Neural cell (in vitro differentiated cells): ENCODE results near the gene SPCS1. TPM values are rescaled to one million over a fixed set of nuclear protein-coding genes. Genes with fewer than 3 reads are reported as not detected.

Experiments
- H2AFZ ChIP-seq: fragments of 200-600, 300-800 bp; sonication (generic), shearing (Covaris generic); 2 replicates; pipeline ENCODE4 v1.6.0; 2014; ENCODE audit warnings: low read depth, mild to moderate bottlenecking, antibody characterized with exemption, low read length, moderate library complexity
- H3F3A ChIP-seq: fragments of 200-600 bp; shearing (Covaris generic); 2 replicates; pipeline ENCODE4 v1.6.1; 2016; ENCODE audit warnings: mild to moderate bottlenecking, moderate library complexity, mixed read lengths, antibody characterized with exemption, low read length; ENCODE audit not compliant: insufficient read depth, poor library complexity, severe bottlenecking
- H3K27ac ChIP-seq: fragments of 200-600, 300-800 bp; sonication (generic), shearing (Covaris generic); 2 replicates; pipeline ENCODE4 v1.5.1; 2014; ENCODE audit warnings: mild to moderate bottlenecking, low read length, moderate library complexity
- H3K27me3 ChIP-seq: fragments of 300-800, 200-600 bp; sonication (generic), shearing (Covaris generic); 2 replicates; pipeline ENCODE4 v1.6.0; 2014; ENCODE audit warnings: mild to moderate bottlenecking, low read depth, low read length, moderate library complexity; ENCODE audit not compliant: insufficient read depth
- H3K36me3 ChIP-seq: fragments of 300-800, 200-600 bp; sonication (generic), shearing (Covaris generic); 2 replicates; pipeline ENCODE4 v1.5.1; 2014; ENCODE audit warnings: mild to moderate bottlenecking, antibody characterized with exemption, low read length, moderate library complexity; ENCODE audit not compliant: insufficient read depth
- H3K4me2 ChIP-seq: fragments of 300-800, 200-600 bp; sonication (generic), shearing (Covaris generic); 2 replicates; pipeline ENCODE4 v1.6.0; 2014; ENCODE audit warnings: mild to moderate bottlenecking, low read length
- H3K4me3 ChIP-seq: fragments of 300-800, 200-600 bp; sonication (generic), shearing (Covaris generic); 2 replicates; pipeline ENCODE4 v1.5.1; 2014; ENCODE audit warnings: mild to moderate bottlenecking, low read length, moderate library complexity
- H3K79me2 ChIP-seq: fragments of 200-600 bp; shearing (Covaris generic); replicated peaks from 2 replicates; pipeline ENCODE4 v1.6.0; 2014; ENCODE audit warnings: mild to moderate bottlenecking, low read length, moderate library complexity; ENCODE audit not compliant: insufficient read depth
- H3K9ac ChIP-seq: fragments of 300-800, 200-600 bp; sonication (generic), shearing (Covaris generic); 2 replicates; pipeline ENCODE4 v1.6.1; 2016; ENCODE audit warnings: mild to moderate bottlenecking, low read length, mixed read lengths
- H3K9me2 ChIP-seq: fragments of 200-600 bp; shearing (Covaris generic); 2 replicates; pipeline ENCODE4 v1.6.1; 2016; ENCODE audit warnings: mild to moderate bottlenecking, low read length, mixed read lengths; ENCODE audit not compliant: insufficient read depth
- H3K9me3 ChIP-seq: fragments of 200-600, 300-800 bp; sonication (generic), shearing (Covaris generic); 2 replicates; pipeline ENCODE4 v1.6.1; 2016; ENCODE audit warnings: mild to moderate bottlenecking, mixed run types, low read length, moderate library complexity, mixed read lengths
- H4K20me1 ChIP-seq: fragments of 200-600 bp; shearing (Covaris generic); 2 replicates; pipeline ENCODE4 v1.6.1; 2016; ENCODE audit warnings: mild to moderate bottlenecking, mixed run types; ENCODE audit not compliant: insufficient read depth
- CTCF ChIP-seq: fragments of 450-650 bp; IDR thresholded peaks from 2 replicates; pipeline ENCODE4 v1.5.1; 2014; ENCODE audit warnings: antibody characterized with exemption, mild to moderate bottlenecking, moderate library complexity; ENCODE audit not compliant: poor library complexity, severe bottlenecking
- EP300 ChIP-seq: fragments of 450-650 bp; conservative IDR thresholded peaks from 2 replicates; pipeline ENCODE4 v1.6.1; 2014; ENCODE audit warnings: antibody characterized with exemption, mild to moderate bottlenecking, moderate library complexity; ENCODE audit not compliant: poor library complexity, severe bottlenecking
- EZH2 ChIP-seq: fragments of 200-600, 300-800 bp; shearing (Covaris generic), sonication (generic); IDR thresholded peaks from 2 replicates; pipeline ENCODE4 v1.6.1; 2014; ENCODE audit warnings: antibody characterized with exemption, low read length, borderline replicate concordance, mild to moderate bottlenecking; ENCODE audit not compliant: insufficient read depth, poor library complexity, severe bottlenecking
- MXI1 ChIP-seq: fragments of 450-650 bp; conservative IDR thresholded peaks from 2 replicates; pipeline ENCODE4 v1.6.1; 2014; ENCODE audit warnings: antibody characterized with exemption, mild to moderate bottlenecking; ENCODE audit not compliant: poor library complexity, severe bottlenecking
- POLR2AphosphoS5 ChIP-seq: IDR thresholded peaks from 2 replicates; pipeline ENCODE4 v1.6.1; 2012
- RAD21 ChIP-seq: fragments of 450-650 bp; conservative IDR thresholded peaks from 2 replicates; pipeline ENCODE4 v1.6.1; 2014; ENCODE audit warnings: antibody characterized with exemption, mild to moderate bottlenecking, moderate library complexity
- SMC3 ChIP-seq: fragments of 450-650 bp; conservative IDR thresholded peaks from 2 replicates; pipeline ENCODE4 v1.6.1; 2014; ENCODE audit warnings: antibody characterized with exemption, mild to moderate bottlenecking, moderate library complexity; ENCODE audit not compliant: poor library complexity
- TAF1 ChIP-seq: IDR thresholded peaks from 2 replicates; pipeline ENCODE4 v1.6.1; 2012; ENCODE audit warnings: low read depth
- polyA plus RNA-seq: library from polyadenylated mRNA; depleted of rRNA; stranded (reverse); fragments of >200 nt; gene quantifications from 2 replicates; pipeline ENCODE4 v1.2.3, GENCODE V29; 2014
- TF ChIP-seq, protein P1 (sequence below): IDR thresholded peaks from 2 replicates; pipeline ENCODE4 v1.6.1; 2012; ENCODE audit warnings: borderline replicate concordance

Gene SPCS1
- polyA plus RNA-seq, 1 donor from 2014 or later, result 97.4 TPM

DNA sequence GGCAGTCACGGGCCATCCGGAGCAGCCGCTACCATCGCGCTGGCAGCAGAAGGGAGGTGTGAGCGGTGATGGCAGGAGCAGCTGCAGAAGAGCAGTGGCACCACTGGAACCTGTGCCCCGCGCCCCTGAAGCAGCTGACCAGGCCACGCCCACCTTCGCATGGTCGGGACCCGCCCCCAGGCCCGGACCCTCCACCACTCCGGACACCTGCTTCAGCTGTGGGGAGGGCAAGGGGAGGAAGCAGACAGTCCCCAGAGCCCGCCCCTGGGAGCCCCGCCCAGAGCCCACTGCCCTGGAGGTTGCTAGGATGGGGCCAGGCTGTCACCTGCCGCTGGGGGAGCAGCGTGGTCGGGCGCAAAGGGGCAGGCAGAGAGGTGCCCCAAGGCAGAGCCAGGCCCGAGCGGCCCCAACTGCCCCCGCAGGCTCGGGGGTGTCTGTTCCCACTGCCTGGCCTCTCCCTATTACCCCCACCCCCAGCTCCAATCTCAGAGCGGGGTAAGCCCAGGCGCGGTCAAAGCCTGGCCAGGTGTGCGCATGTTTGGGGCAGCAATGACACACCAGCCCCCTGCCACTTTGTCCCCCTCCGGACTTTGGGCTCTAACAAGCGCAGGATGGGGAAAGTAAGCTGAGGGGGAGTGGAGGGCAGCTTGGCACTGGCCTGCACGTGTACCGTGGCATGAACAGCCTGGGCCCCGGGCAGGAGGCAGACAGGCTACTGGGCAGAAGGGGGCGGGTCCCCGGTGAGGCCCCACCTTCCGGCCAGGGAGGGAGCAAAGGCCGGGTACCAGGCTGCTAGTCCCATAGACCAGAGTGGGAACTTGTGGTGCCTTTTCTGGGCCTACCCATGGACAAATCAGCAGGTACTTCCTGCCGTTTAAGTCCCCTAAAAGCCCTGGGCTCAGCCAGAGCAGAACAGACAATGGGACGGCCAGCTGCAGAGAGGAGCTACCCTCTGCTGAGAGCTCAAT, 8.7 kb downstream of the SPCS1 start:
- TF ChIP-seq EZH2 (no peak), CTCF (no peak), POLR2AphosphoS5 (no peak), EP300 (no peak), SMC3 (no peak)
- TF ChIP-seq, protein P1, sequence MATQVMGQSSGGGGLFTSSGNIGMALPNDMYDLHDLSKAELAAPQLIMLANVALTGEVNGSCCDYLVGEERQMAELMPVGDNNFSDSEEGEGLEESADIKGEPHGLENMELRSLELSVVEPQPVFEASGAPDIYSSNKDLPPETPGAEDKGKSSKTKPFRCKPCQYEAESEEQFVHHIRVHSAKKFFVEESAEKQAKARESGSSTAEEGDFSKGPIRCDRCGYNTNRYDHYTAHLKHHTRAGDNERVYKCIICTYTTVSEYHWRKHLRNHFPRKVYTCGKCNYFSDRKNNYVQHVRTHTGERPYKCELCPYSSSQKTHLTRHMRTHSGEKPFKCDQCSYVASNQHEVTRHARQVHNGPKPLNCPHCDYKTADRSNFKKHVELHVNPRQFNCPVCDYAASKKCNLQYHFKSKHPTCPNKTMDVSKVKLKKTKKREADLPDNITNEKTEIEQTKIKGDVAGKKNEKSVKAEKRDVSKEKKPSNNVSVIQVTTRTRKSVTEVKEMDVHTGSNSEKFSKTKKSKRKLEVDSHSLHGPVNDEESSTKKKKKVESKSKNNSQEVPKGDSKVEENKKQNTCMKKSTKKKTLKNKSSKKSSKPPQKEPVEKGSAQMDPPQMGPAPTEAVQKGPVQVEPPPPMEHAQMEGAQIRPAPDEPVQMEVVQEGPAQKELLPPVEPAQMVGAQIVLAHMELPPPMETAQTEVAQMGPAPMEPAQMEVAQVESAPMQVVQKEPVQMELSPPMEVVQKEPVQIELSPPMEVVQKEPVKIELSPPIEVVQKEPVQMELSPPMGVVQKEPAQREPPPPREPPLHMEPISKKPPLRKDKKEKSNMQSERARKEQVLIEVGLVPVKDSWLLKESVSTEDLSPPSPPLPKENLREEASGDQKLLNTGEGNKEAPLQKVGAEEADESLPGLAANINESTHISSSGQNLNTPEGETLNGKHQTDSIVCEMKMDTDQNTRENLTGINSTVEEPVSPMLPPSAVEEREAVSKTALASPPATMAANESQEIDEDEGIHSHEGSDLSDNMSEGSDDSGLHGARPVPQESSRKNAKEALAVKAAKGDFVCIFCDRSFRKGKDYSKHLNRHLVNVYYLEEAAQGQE, result no peak
- no peaks in the 10 kb centered on the region for H3K9me2 ChIP-seq
- H3K4me3 ChIP-seq, result no peak overlapping the region
- no peak overlapping the region for H3K9ac ChIP-seq
- H3K4me2 ChIP-seq, result no peak overlapping the region
- H3K79me2 ChIP-seq, result no peaks in the 10 kb centered on the region
- no peaks in the 10 kb centered on the region for H3K27me3 ChIP-seq
- H3K36me3 ChIP-seq, result no peaks in the 10 kb centered on the region
- H3K27ac ChIP-seq, result no peak overlapping the region
- no peaks in the 10 kb centered on the region for H4K20me1 ChIP-seq
- H3K9me3 ChIP-seq, result no peaks in the 10 kb centered on the region
- no peaks in the 10 kb centered on the region for H3F3A ChIP-seq
- H2AFZ ChIP-seq, result no peak overlapping the region

GRCh38 chr3:52715714-52716305, 9.9 kb downstream of the SPCS1 start:
- Histone ChIP-seq H3K79me2 (no peaks in the 10 kb centered on the region), H3K36me3 (no peaks in the 10 kb centered on the region), H4K20me1 (no peaks in the 10 kb centered on the region), H3K4me2 (no peak overlapping the region), H3F3A (no peaks in the 10 kb centered on the region), H3K4me3 (no peak overlapping the region), H3K9ac (no peak overlapping the region), H3K27me3 (no peaks in the 10 kb centered on the region), H2AFZ (no peak overlapping the region), H3K9me2 (no peaks in the 10 kb centered on the region), H3K9me3 (no peaks in the 10 kb centered on the region), H3K27ac (no peak overlapping the region)
- TF ChIP-seq SMC3 (no peak), EP300 (no peak), POLR2AphosphoS5 (no peak), RAD21 (no peak), MXI1 (no peak), EZH2 (no peak), CTCF (no peak), TAF1 (no peak)
- TF ChIP-seq, protein P1, result no peak
